Activated CD4-positive, alpha-beta T cell treated with anti-CD3 and anti-CD28 coated beads, Interleukin-2, amount 50 U/mL, for 1 hour (primary cell): ENCODE measurements around the gene PRRC2A.
"Not testable (repeated sequence)": the region's sequence is repeated elsewhere in the genome, so short reads cannot be mapped to it uniquely, and the experiment has no call there.

Experiments used
- DNase-seq: peaks from one replicate; pipeline ENCODE4 v3.0.0-alpha.2; 2020

Gene PRRC2A

GRCh38 chr6:31586008-31586407, 34.5 kb upstream of the PRRC2A start, which contains the start of gene LST1:
LST1 (plus strand) TSS chr6:31586277; CDS start chr6:31587300, 1,023 bp downstream.
- no peak for DNase-seq

- no peak for DNase-seq
Measured at GRCh38 chr6:31586599-31587281, 33.8 kb upstream of the PRRC2A start.

GRCh38 chr6:31587791-31588777, 32.4 kb upstream of the PRRC2A start:
- no peak for DNase-seq

DNA sequence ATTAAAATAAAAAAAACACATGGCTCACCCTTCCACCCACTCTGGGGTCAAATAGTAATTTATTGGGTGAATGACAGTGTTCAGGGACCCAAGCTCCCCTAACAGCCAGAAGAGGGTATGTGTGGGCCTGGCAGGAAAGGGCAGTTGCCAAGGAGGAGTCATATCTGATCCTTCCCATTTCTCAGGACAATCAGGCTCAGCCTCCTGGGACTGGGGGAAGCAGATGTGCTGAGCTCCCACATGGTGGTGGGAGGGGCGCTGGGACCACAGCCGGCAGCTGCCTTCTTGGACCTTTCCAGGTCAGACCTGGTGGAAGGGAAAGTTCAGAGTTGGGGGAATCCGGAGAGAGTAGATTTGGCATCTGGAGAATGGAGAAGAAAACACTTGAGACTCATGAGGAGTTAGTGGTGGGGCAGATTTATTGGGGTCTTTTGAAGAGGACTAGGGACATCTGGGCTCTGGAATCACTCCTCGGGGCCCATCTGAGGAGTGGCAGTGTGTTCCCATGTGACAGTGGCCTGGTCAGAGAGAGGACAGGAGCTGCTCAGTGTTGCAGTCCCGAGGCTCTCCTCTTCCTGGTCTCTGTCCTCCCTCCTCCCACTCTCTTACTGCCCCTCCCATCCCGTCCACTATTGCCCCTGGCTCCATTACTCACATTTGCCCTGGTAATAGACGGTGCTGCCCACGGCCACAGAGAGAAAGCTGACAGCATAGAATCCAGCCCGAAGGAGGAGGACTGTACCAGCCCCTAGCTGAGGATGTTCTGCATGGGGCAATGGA, 31.5 kb upstream of the PRRC2A start:
- no peak for DNase-seq

GRCh38 chr6:31590691-31591090, 29.8 kb upstream of the PRRC2A start:
- not testable (repeated sequence) for DNase-seq

GRCh38 chr6:31592396-31592771, 28.1 kb upstream of the PRRC2A start:
- no peak for DNase-seq

DNA sequence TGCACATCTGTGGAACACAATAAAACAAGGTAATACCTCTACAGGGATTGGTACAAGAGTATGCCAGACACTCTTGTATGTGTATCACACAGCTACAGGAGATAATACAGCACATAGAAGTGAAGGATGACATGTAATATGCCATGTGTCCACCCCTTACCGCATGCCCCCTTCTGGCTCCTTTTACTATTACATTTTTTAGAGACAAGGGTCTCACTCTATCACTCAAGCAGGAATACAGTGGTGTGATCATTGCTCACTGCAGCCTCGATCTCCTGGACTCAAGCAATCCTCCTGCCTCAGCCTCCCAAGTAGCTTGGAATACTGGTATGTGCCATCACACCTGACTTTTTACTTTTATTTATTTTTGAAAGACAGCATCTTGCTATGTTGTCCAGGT, 23.5 kb upstream of the PRRC2A start:
- no peak for DNase-seq

DNA sequence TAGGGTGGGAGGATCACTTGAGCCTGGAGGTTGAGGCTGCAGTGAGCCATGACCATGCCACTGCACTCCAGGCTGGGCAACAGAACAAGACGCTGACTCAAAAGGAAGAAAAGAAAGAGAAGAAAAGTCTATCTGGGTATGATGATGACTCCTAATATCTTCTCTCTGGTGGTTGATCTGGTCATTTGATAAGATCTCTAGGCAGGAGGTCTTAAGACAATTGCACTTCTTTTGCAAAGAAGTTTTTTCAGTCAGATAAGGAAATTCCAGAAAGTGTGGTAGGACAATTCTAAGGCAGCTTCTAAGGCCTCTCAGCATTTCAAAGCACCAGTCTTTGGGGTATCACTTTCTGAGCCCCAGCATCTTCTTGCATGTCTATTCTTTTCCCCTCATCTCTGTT, 13.2 kb upstream of the PRRC2A start:
- DNase-seq, result no peak

- DNase-seq, result no peak
Measured at GRCh38 chr6:31609519-31610406, 10.8 kb upstream of the PRRC2A start.

DNA sequence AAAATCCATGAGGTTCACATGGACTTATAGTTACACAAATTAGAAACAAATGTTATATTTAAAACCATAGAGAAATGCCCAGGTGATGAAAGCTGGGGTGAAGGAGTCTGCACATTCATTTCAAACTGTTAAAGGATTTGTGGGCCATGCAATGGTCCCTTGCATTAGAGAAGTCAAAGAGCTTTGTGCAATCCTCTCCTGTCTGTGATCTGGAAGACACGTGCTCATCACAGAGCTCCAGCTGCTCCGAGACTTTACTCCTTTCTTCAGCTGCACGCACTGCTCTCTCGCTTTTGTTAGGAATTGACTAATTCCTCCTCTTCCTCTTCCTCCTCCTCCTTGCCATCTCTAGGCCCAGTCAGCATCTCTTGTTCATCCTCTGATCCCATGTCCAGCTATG, 9.5 kb upstream of the PRRC2A start:
- DNase-seq, result no peak

DNA sequence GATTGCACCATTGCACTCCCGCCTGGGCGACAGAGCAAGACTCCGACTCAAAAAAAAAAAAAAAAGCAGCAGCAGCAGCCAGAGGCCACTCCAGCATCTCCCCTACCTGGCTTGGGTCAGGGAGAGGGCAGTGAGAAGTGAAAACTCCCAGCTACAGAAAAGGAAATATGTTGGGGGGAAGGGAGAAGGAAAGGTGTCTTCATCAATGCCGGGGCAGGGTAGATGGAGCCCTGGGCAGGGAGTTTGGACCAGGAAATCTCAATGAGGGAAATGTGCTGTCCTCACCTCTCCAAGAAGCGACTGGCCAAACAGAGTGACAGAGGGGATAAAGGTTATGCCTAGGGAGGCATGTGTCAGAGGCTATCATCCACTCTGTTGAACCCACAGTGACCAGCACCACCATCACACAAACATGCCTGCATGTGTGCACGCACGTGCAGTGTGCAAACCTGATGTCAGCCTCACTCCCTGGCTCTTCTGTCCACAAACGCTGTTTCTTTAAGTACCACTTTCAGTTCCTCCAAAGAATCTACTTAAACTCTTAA, 6.4 kb upstream of the PRRC2A start:
- no peak for DNase-seq

DNA sequence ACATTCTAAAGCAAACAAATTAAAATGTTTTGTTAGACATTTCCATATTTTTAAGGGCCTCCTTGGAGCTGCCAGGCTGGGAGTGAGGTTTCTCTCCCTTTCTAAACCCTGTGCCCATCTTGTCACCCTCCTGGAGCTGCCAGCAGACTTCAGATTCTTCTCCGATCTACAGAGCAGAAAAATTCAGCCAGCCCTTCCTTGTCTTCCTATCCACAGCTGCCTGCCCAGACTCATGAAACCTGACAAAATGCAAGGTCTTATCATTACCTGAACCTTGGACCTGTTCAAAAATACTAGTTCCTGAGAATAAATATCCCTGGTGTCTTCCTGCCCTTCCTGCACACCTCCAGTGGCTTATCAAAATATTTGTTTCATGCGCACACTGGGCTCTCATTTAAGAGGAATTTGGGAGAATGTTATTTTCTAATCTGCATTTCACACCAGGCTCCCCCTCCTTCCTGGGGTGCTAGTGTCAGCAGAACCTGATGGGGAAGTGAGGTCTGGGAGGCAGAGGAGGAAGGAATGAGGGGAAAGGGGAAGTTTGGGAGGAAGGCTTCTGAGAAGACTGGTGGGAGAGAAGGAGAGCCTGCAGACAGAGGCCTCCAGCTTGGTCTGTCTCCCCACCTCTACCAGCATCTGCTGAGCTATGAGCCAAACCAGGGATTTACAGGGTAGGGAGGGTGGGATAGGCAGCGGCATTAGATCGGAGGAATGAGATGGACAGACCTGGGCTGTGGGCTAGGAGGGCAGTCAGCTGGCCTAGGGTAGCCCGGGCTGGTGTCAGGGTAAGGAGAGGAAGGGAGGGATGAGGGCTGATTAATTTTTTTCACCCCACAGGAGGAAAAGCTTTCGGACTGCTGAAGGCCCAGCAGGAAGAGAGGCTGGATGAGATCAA, 5.6 kb upstream of the PRRC2A start, which contains the start of gene AIF1:
Gene AIF1, plus strand, starts transcription at position 551 of the 895 bp plus-strand sequence. Its CDS starts 96 bp downstream, at position 647.
- no peak for DNase-seq

DNA sequence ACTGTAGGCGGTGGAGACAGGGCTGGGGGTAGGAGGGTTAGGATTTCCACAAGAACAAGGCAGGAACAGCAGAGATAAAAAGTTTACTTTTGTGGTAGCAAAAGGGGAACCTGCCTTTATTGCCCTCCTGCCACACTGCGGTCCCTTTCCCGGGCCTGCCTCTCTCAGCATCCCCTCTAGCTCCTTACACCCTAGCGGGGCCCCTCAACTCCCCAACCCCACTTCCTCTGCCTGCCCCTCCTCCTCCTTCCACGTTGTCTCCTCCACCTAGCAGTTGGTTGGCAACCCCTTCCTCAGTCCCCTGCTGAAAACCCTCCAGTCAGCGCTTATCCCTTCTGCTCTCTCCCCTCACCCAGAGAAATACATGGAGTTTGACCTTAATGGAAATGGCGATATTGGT, 4.8 kb upstream of the PRRC2A start:
- no peak for DNase-seq

- DNase-seq, result no peak
Measured at GRCh38 chr6:31617010-31617409, 3.5 kb upstream of the PRRC2A start.

DNA sequence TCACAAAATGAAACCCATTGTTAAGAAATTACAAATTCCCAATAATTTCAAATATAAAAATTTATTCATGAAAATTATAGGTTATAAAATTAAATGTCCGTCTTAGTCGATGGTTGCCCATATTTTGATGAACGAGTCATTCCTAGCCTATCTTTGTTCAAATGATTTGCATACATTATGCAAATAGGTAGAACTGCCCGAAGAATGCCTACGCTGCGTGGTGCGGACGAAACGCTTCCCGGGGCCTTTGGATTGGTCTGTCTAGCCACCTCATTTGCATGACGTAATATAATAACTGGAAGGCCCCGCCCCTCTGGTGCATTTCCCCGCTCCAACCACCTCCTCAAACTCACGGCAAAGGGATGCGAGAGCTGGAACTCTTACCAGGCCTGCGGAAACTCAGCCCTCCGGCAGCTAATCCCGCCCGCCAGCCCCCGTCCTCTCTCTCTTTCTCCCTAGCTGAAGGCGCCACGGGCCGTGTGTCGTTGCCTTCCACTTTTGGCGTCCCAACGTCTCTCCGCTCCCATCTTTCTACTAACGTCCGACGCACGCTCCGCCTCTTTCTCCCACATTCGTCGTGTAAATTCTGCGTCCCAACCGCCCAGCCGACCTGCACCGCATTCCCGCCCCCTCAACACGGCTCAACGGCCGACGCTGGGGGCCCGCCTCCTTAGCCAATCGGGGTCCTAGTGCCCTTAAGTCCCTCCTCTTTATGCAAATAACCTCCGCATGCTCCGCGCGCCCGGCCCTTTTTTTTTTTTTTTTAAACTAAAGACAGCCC, 520 bp upstream of the PRRC2A start:
- peak; percentile 94 for DNase-seq

GRCh38 chr6:31621320-31621939, 915 bp downstream of the PRRC2A start:
- DNase-seq, result no peak

DNA sequence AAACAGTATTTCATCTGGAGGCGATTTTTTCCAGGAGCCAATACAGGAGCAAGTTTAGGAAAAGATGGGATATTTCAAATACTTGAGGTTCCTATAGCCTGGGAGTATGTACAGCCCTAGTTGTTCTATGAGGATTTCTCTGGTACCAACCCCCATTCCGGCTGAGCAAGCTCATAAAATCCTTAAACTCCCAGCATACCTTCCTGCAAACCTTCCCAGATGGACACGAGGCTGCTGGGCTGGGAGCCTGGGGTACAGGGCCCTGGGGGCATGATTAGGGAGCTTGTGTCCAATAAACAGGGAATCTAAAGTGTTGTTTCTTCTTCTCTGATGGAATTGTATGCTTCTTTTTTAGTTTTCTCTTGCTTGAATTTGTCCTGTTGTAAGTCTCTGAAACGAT, 1.5 kb downstream of the PRRC2A start:
- DNase-seq, result no peak

DNA sequence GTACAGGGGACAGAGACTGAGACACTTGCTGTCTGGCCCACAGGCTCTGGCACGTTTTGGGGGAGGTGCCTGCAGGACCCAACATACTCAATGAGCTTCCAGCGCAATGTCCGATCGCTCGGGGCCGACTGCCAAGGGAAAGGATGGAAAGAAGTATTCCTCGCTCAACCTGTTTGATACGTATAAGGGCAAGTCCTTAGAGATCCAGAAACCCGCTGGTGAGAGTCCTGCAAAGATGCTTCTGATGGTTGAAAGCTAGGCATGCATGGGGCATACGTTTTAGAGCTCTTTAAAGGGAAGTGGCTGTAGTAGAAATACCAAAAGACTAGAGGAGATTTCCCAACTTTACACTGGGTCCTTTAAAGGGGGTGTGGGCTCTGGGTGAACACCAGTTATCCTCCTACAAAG, 2.2 kb downstream of the PRRC2A start:
- no peak for DNase-seq

- no peak for DNase-seq
Measured at GRCh38 chr6:31624070-31624469, 3.6 kb downstream of the PRRC2A start.
